ENCODE measurements around the gene SEC14L5.

- TF ChIP-seq POLR2A (IDR thresholded peaks at IDR 0.05; ENCODE audit: low read length) (no peak), GATA1 (IDR thresholded peaks at IDR 0.05; ENCODE audit: low read depth, low read length) (no peak)
Observed at GRCh38 chr16:4987250-4987579, 29.1 kb downstream of the SEC14L5 start.
